ENCODE measurements around the gene PSMB8.

DNA sequence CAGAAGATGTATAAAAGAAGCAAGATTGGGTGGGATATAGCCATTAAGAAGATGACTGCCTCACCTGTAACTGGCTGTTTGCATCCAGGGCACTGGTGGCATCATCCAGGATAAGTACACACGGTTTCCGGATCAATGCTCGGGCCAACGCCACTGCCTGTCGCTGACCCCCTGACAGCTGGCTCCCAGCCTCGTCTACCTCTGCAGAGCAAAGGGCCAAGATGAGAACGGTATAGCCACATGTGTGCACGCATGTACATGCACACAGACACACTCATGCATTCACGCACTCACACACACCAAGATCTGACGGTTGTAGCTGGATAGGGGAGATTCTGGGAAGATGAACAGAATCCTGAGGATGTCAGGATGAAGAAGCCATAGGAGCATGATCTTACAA is 3.2 kb upstream of the PSMB8 start:
- TF ChIP-seq GATA2 (IDR thresholded peaks at IDR 0.05; ENCODE audit: low read depth, low read length) (no peak), GATA3 (IDR thresholded peaks at IDR 0.05; ENCODE audit: low read depth, low read length) (no peak)

All from SH-SY5Y (cell line).